ENCODE measurements around the gene SHISA7. TPM values are rescaled to one million over a fixed set of nuclear protein-coding genes. Genes with fewer than 3 reads are reported as not detected.

The SHISA7 gene
- total RNA-seq, 2 donors from 2014 or later, result not detected

DNA sequence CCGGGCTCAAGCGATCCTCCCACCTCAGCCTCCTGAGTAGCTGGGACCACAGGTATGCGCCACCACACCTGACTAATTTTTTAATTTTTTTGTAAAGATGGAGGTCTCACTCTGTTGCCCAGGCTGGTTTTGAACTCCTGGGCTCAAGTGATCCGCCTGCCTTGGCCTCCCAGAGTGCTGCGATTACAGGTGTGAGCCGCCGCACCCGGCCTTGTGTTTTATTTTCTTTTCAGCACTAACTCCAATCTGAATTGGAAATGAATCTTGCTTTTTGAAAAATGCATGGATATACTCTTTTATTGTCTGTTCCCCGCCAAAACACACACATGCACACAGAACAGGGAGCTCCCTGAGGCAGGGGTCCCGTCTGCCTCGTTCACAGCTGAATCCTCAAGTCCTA is 19.6 kb upstream of the SHISA7 start:
- ATAC-seq (no peak), DNase-seq (ENCODE audit: low spot score) (no peak)
- H3K4me3 Mint-ChIP-seq, result peak overlapping the region; percentile 87
- H3K27ac Mint-ChIP-seq, result peak overlapping the region; percentile 42 to 68
- no peaks in the 10 kb centered on the region for H3K27me3 Mint-ChIP-seq
- H3K36me3 Mint-ChIP-seq, result no peaks in the 10 kb centered on the region
- peaks cover 17 to 23% of the 10 kb centered on the region in 2 donors for H3K4me1 Mint-ChIP-seq (ENCODE audit: low read depth in 2 of 2)
- no peaks in the 10 kb centered on the region for H3K9me3 Mint-ChIP-seq

- Mint-ChIP-seq H3K27ac (peak overlapping the region; percentile 42 to 68), H3K4me1 (ENCODE audit: low read depth in 2 of 2) (peaks cover 17 to 23% of the 10 kb centered on the region in 2 donors), H3K27me3 (no peaks in the 10 kb centered on the region), H3K9me3 (no peaks in the 10 kb centered on the region), H3K36me3 (no peaks in the 10 kb centered on the region), H3K4me3 (peak overlapping the region; percentile 87)
- DNase-seq (ENCODE audit: low spot score) (no peak), ATAC-seq (no peak)
Measured at GRCh38 chr19:55461974-55462626, 19.0 kb upstream of the SHISA7 start.

DNA sequence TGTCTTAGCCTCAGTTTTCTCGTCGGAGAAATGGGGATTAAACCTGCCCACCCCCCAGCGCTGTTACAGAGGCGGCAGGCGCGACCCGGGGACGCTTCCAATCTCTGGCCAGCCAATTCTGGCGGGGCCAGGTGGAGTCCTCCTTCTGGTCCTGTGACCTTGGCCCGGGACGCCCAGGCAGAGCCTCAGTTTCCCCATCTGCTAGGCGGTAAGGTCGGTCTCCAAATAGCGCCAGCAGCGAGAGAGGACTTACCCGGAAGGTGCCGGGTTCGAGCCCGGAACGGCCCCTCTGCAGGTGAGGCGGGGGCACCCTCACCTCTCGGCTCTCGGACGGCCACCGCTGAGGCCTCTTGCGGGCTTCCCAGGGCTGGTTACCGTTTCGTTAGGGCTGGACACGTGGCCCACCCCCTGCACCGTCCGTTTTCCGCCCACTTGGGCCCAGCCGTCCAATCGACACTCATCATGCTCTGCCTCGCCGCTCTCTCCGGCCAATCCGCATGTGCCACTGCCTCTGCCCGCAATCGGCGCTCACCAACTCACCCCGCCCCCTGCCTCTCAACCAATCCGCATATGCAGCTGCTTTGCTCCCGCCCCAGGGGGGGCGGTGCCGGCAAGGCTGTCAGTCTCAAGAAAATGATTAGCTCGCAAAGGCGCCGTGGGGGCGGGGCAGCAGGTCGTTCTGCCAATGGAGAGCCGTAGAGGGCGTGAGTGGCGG is 18.3 kb upstream of the SHISA7 start, which contains the start of gene ISOC2:
ISOC2 (minus strand) TSS at position 384 of the 715 bp plus-strand sequence. CDS start 5,156 bp downstream, outside the sequence.
- no peaks in the 10 kb centered on the region for H3K27me3 Mint-ChIP-seq
- H3K4me3 Mint-ChIP-seq, result peak within 1 kb of the TSS; percentile 87
- peak within 1 kb of the TSS; percentile 42 to 68 for H3K27ac Mint-ChIP-seq
- DNase-seq (ENCODE audit: low spot score) (peak; percentile 100), ATAC-seq (peak; percentile 97 to 98)
- no peaks in the 10 kb centered on the region for H3K36me3 Mint-ChIP-seq
- peaks cover 17 to 23% of the 10 kb centered on the region in 2 donors for H3K4me1 Mint-ChIP-seq (ENCODE audit: low read depth in 2 of 2)
- H3K9me3 Mint-ChIP-seq, result no peaks in the 10 kb centered on the region

DNA sequence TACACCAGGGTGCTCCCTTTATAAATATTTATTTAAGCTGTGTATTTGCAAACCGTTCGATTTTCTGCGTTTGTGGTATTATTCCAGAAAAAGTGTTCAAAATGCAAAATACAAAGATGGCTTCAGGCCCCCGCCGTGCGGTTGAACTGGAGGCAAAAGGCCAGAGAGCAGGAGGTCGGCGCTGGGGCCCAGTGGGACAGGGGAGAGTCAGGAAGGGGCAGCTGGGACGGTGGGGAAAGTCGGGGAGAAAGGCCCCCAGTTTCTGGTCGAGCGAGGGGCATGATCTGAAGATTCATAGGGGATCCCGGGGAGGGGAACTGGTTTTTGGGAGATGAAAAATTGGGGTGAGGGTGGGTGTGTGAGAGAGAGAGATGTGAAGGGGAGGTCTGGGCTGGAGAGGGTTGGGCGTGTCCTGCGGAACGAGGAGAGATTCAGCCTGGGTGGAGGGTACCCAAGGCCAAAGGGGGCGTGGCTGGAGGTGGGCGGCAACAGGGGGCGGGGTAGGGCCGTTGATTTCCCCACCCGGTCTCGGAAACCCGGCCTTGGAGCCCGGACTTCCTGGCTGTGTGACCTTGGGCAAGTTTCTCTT is 17.7 kb upstream of the SHISA7 start:
- H3K36me3 Mint-ChIP-seq, result no peaks in the 10 kb centered on the region
- no peaks in the 10 kb centered on the region for H3K27me3 Mint-ChIP-seq
- ATAC-seq (peak in 1 of 2 donors; percentile 6), DNase-seq (ENCODE audit: low spot score) (no peak)
- peaks cover 17 to 23% of the 10 kb centered on the region in 2 donors for H3K4me1 Mint-ChIP-seq (ENCODE audit: low read depth in 2 of 2)
- H3K4me3 Mint-ChIP-seq, result peak overlapping the region; percentile 87
- no peaks in the 10 kb centered on the region for H3K9me3 Mint-ChIP-seq
- peak overlapping the region; percentile 42 to 68 for H3K27ac Mint-ChIP-seq

- Mint-ChIP-seq H3K27ac (peak overlapping the region; percentile 42 to 68), H3K4me1 (ENCODE audit: low read depth in 2 of 2) (peaks cover 17 to 23% of the 10 kb centered on the region in 2 donors), H3K4me3 (peak overlapping the region; percentile 87), H3K27me3 (no peaks in the 10 kb centered on the region), H3K9me3 (no peaks in the 10 kb centered on the region), H3K36me3 (no peaks in the 10 kb centered on the region)
- ATAC-seq (no peak), DNase-seq (ENCODE audit: low spot score) (no peak)
Measured at GRCh38 chr19:55459950-55460657, 17.0 kb upstream of the SHISA7 start.

DNA sequence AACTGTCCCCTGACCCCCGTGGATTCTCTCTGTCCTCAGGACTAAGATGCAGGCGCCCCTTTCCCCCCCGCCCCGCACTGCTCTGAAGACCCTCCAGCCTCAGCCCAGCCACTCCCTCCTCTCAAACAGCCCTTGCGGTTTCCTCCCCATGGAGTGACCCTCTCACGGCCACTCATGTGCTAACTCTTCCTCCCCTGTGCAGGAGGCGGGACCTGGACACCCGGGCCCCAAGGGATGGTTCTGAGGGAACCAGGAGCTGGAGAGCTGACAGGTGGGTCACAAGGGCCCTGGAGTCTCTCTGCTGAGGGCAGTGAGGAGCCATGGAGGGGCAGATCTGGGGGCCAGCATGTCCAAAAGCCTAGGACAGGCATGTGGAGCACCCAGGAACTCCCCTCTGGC is 16.4 kb upstream of the SHISA7 start:
- H3K27me3 Mint-ChIP-seq, result no peaks in the 10 kb centered on the region
- ATAC-seq (no peak), DNase-seq (ENCODE audit: low spot score) (no peak)
- H3K27ac Mint-ChIP-seq, result no peak overlapping the region
- no peaks in the 10 kb centered on the region for H3K9me3 Mint-ChIP-seq
- H3K4me3 Mint-ChIP-seq, result no peak overlapping the region
- no peaks in the 10 kb centered on the region for H3K36me3 Mint-ChIP-seq
- H3K4me1 Mint-ChIP-seq (ENCODE audit: low read depth in 2 of 2), result peaks cover 17 to 26% of the 10 kb centered on the region in 2 donors

- peaks cover 17 to 34% of the 10 kb centered on the region in 2 donors for H3K4me1 Mint-ChIP-seq (ENCODE audit: low read depth in 2 of 2)
Measured at GRCh38 chr19:55457683-55458457, 14.8 kb upstream of the SHISA7 start.

GRCh38 chr19:55456347-55456746 is 13.2 kb upstream of the SHISA7 start:
- DNase-seq (ENCODE audit: low spot score) (no peak), ATAC-seq (no peak)
- Mint-ChIP-seq H3K27me3 (peaks cover 10 to 19% of the 10 kb centered on the region in 2 donors), H3K4me1 (ENCODE audit: low read depth in 2 of 2) (peaks cover 11 to 29% of the 10 kb centered on the region in 2 donors), H3K27ac (no peak overlapping the region), H3K36me3 (no peaks in the 10 kb centered on the region), H3K9me3 (no peaks in the 10 kb centered on the region), H3K4me3 (no peak overlapping the region)

More at GRCh38 chr19:55457683-55458457, 14.8 kb upstream of the SHISA7 start:
- H3K27ac Mint-ChIP-seq, result no peak overlapping the region
- H3K4me3 Mint-ChIP-seq, result no peak overlapping the region
- ATAC-seq, result no peak
- H3K27me3 Mint-ChIP-seq, result peaks cover 3 to 12% of the 10 kb centered on the region in 2 donors
- no peaks in the 10 kb centered on the region for H3K36me3 Mint-ChIP-seq
- no peak for DNase-seq (ENCODE audit: low spot score)
- no peaks in the 10 kb centered on the region for H3K9me3 Mint-ChIP-seq

DNA sequence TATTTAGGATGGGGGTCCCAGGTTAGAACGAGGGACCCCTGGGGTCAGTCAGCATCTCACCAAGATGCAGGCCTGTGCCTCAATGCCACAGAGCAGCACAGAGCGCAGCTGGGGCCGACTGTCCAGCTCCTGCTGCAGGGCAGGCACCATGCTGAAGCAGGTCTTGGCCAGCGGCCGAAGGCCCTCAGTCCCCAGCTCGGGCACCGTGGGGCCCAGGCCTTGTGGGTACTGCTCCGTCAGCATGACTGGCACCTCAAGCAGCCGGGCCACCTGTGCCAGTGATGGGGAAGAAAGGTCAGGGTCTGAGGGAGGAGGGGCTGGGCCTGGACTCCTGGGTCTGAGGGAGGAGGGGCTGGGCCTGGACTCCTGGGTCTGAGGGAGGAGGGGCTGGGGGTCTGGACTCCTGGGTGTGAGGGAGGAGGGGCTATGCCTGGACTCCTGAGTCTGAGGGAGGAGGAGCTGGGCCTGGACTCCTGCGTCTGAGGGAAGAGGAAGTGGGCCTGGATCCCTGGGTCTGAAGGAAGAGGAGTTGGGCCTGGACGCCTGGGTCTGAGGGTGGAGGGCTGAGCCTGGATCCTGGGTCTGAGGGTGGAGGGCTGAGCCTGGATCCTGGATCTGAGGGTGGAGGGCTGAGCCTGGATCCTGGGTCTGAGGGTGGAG is 12.6 kb upstream of the SHISA7 start:
- Mint-ChIP-seq H3K27me3 (peaks cover 12 to 22% of the 10 kb centered on the region in 2 donors), H3K36me3 (no peaks in the 10 kb centered on the region), H3K4me1 (ENCODE audit: low read depth in 2 of 2) (peaks cover 11 to 28% of the 10 kb centered on the region in 2 donors), H3K4me3 (no peak overlapping the region), H3K27ac (no peak overlapping the region), H3K9me3 (no peaks in the 10 kb centered on the region)
- DNase-seq (ENCODE audit: low spot score), result no peak
- ATAC-seq, result no peak

- Mint-ChIP-seq H3K36me3 (no peaks in the 10 kb centered on the region), H3K9me3 (no peaks in the 10 kb centered on the region), H3K4me1 (ENCODE audit: low read depth in 2 of 2) (peaks cover 6 to 25% of the 10 kb centered on the region in 2 donors), H3K4me3 (no peak overlapping the region), H3K27ac (no peak overlapping the region), H3K27me3 (peaks cover 16 to 29% of the 10 kb centered on the region in 2 donors)
- DNase-seq (ENCODE audit: low spot score) (no peak), ATAC-seq (no peak)
Measured at GRCh38 chr19:55454787-55455243, 11.7 kb upstream of the SHISA7 start.

DNA sequence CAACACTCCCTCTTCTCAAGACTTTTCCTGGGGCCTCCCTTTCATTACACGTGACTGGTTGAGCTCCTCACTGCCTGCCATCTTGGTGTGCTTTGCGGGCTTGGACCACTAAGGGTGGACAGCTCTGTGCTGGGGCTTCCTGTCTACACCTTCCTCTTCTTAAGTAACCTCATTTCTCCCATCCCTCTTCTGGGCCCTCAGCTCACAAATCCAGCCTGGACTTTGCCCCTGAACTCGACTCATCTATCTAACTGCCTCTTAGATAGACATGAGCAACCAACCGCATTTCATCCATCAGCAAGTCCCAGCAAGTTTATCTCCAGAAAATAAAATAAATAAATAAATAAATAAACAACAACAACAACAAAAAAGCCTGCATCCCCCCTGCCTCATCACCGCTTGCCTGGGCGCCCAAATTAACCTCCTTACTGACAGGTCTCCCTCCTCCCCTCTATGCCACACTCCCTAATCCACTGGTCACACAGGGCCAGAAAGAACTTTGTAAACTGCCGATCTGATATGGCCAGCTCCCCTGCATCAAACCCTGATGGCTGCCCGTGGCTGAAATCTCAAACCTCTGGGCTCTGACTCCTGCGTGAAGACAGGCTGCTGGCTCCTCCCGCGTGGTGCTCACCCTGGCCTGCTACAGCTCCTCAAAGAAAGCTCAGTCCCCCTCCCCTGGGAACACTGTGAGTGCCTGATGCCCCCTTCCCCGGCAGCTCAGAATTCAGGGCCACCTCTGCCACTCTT is 10.6 kb upstream of the SHISA7 start:
- ATAC-seq (no peak), DNase-seq (ENCODE audit: low spot score) (no peak)
- Mint-ChIP-seq H3K4me3 (no peak overlapping the region), H3K36me3 (no peaks in the 10 kb centered on the region), H3K27me3 (peaks cover 16 to 29% of the 10 kb centered on the region in 2 donors), H3K27ac (no peak overlapping the region), H3K4me1 (ENCODE audit: low read depth in 2 of 2) (peaks cover 6 to 23% of the 10 kb centered on the region in 2 donors), H3K9me3 (no peaks in the 10 kb centered on the region)

DNA sequence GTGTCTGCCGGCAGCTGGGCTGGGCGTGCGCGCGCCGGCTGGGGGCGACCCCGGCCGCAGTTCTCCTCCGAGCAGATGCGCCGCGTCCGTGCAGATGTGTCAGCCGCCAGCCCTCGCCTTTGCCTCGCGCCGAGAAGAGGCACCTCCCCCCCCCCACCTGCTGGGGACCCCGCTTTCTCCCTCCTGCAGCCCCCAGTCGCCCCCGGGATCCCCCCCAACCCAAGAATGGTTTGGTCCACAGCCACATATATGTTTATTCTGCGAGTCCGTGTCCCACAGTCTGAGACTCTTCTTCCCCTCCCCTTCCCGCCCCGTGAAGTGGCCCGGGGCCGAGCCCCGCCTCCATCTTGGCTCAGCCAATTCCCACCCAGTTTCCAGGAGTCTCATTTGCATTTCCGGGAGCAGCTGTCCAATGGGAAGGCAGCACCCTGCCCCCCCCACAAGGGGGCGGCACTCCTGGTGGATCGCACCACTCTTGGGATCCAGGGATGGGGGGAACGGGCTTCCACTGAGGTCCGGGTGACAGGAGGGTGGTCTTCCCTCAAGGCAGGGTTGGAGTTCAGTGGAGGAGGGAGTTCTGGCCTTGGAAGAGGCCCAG is 9.7 kb upstream of the SHISA7 start:
- Mint-ChIP-seq H3K36me3 (no peaks in the 10 kb centered on the region), H3K4me3 (no peak overlapping the region), H3K27ac (no peak overlapping the region), H3K4me1 (ENCODE audit: low read depth in 2 of 2) (peaks cover 6 to 22% of the 10 kb centered on the region in 2 donors), H3K9me3 (no peaks in the 10 kb centered on the region), H3K27me3 (peaks cover 16 to 29% of the 10 kb centered on the region in 2 donors)
- ATAC-seq, result peak; percentile 61 to 82
- no peak for DNase-seq (ENCODE audit: low spot score)

Data from natural killer cell treated with Interleukin-12 subunit alpha and Interleukin-12 subunit beta and Interleukin-15 and Interleukin-18, amount 100 ng/mL, for 72 hours (primary cell).